Measurements from ENCODE around the gene CSNK1G3. TPM values are rescaled to one million over a fixed set of nuclear protein-coding genes. Genes with fewer than 3 reads are reported as not detected.

CSNK1G3 gene
- total RNA-seq, 1 experiment from 2014 or later = 51.1 TPM

GRCh38 chr5:123508441-123508840 lies 3.5 kb upstream of the CSNK1G3 start:
- H3K4me2 ChIP-seq (ENCODE audit: low read length) = no peak overlapping the region
- RAD21 ChIA-PET (ENCODE audit: low non-redundant PET in 1 of 2, low total read pairs in 2 of 2, uncharacterized antibody in 2 of 2, unreplicated experiment in 2 of 2) = no interaction called here
- ATAC-seq (no peak), DNase-seq (ENCODE audit: low read depth, low spot score) (no peak)
- peaks cover 6 to 12% of the 10 kb centered on the region in 2 experiments; a peak in 3 of 4 replicates for H3K4me1 ChIP-seq (ENCODE audit: control insufficient read depth in 1 of 2, insufficient read depth in 2 of 2, low read length in 2 of 2)
- H2AFZ ChIP-seq (ENCODE audit: low read depth, low read length, poor library complexity, severe bottlenecking) = no peak overlapping the region
- no peaks in the 10 kb centered on the region for H3K36me3 ChIP-seq (ENCODE audit: control insufficient read depth in 1 of 2, insufficient read depth in 2 of 2, low read length in 2 of 2)
- no peaks in the 10 kb centered on the region for H3K9me3 ChIP-seq (ENCODE audit: control insufficient read depth in 1 of 2, insufficient read depth in 1 of 2, low read depth in 1 of 2, low read length in 2 of 2)
- H3K79me2 ChIP-seq (ENCODE audit: insufficient read depth, low read length) = peaks cover 8% of the 10 kb centered on the region
- no peaks in the 10 kb centered on the region for H3K9me2 ChIP-seq (ENCODE audit: insufficient read depth)
- no TSS peak for BruUV-seq (replicated peaks)
- H3K27ac ChIP-seq (ENCODE audit: low read depth, low read length) = no peak overlapping the region
- no peaks in the 10 kb centered on the region for H4K20me1 ChIP-seq (ENCODE audit: insufficient read depth)
- TF ChIP-seq RAD21 (IDR thresholded peaks at IDR 0.05; ENCODE audit: low read depth) (no peak), POLR2A (IDR thresholded peaks at IDR 0.05; ENCODE audit: borderline replicate concordance, extremely low read depth, insufficient read depth, insufficient read length) (no peak), POLR2AphosphoS5 (IDR thresholded peaks at IDR 0.05; ENCODE audit: low read depth, low read length) (no peak), SP1 (IDR thresholded peaks at IDR 0.05; ENCODE audit: low read depth) (no peak), EZH2phosphoT487 (IDR thresholded peaks at IDR 0.05; ENCODE audit: borderline replicate concordance) (no peak), FOSL1 (IDR thresholded peaks at IDR 0.05; ENCODE audit: low read depth) (no peak), CEBPB (IDR thresholded peaks at IDR 0.05; ENCODE audit: low read depth) (no peak), SRF (IDR thresholded peaks at IDR 0.05; ENCODE audit: low read depth) (no peak), CBX3 (IDR thresholded peaks at IDR 0.05; ENCODE audit: low read depth) (no peak), MAX (IDR thresholded peaks at IDR 0.05) (no peak), TCF7L2 (IDR thresholded peaks at IDR 0.05; ENCODE audit: borderline replicate concordance, extremely low read depth, insufficient read depth, insufficient read length) (no peak), YY1 (IDR thresholded peaks at IDR 0.05; ENCODE audit: extremely low read depth, insufficient replicate concordance, low read depth, low read length) (no peak), ZNF274 (IDR thresholded peaks at IDR 0.05; ENCODE audit: low read depth, low read length) (no peak)
- H3K4me3 ChIP-seq (replicated peaks in 1 of 2; ENCODE audit: low read depth in 1 of 2, low read length in 2 of 2) = no peak overlapping the region
- no peak overlapping the region for H3K9ac ChIP-seq (ENCODE audit: low read length)
- no peaks in the 10 kb centered on the region for H3K27me3 ChIP-seq (ENCODE audit: insufficient read depth, low read length)
- CTCF ChIA-PET = no interaction called here
- intact Hi-C loops (cut with micrococcal nuclease) = no loop called here
- POLR2A ChIA-PET = interaction anchor here (1.7 kb wide), 1 partner anchor 10 kb away, joined by 4 read pairs; no protein-coding TSS in a partner anchor

All from HCT116 (cell line).